Activated CD4-positive, CD25-positive, alpha-beta regulatory T cell treated with anti-CD3 and anti-CD28 coated beads, Interleukin-2, amount 50 U/mL, for 72 hours (primary cell): ENCODE data around the gene TBC1D2B.

Experiments
- DNase-seq: peaks from one replicate; pipeline ENCODE4 v3.0.0; 2021

Gene TBC1D2B

DNA sequence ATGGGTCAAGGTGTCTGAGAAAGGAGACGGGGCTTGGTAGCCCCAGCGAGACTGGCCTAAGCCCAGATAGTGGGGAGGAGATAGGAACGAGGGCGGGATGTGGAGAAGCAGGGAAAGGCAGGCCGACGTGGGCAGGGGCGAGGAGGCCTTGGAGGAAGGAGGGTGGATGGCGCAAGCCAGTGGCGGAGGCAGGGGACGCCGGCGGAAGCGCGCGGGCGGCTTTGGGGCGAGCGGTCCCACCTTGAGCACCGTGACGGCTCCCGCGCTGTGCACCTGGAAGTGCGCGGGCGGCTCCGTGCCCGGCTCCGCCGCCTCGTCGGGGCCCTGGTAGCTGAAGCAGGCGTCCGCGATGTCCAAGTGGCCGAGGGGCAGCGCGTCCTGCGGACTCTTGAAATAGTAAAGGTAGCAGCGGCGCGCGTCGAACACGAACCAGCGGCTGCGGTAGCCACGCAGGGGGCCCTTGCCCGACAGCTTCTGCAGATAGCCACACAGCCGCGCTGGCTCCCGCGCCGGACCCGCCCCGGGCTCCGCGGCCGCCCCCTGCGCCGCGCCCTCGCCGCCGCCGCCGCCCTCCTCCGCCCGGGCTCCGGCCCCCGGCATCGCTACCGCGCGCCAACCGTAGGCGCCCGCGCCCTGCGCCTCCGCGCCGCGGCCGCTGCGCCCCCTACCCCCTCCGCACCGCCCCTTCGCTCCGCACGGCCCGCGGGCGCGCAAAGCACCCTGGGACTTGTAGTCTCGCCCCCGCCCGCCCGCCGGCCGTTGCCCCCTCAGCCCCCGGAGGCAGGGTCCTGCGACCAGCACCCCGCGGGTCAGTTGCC is at the start of gene TBC1D2B:
Gene TBC1D2B, minus strand, starts transcription at position 659 of the 818 bp plus-strand sequence. Its CDS starts 59 bp downstream, at position 600.
- DNase-seq, result peak; percentile 68

GRCh38 chr15:78125267-78125666 is 47.8 kb upstream of the TBC1D2B start:
- DNase-seq, result no peak

DNA sequence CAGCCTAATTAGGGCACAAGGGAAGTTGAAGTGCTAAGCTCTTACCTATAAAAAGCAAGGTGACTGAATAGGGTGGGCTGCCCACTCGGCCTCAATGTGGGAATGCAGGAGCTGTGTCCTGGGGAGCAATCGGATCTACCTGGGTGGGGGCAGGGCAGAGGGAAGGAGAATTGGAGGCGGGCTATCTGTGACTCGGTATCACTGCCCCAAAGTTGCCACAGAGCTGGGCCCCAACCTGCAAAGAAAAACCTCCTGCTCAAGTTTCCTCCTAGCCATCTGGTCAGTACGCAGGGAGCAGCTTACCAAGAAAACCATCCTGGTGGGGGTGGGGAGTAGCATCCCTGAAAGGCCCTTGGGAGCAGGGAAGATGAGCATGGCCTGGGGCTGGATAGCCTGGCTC is 43.0 kb upstream of the TBC1D2B start:
- DNase-seq, result no peak

- no peak for DNase-seq
These were observed 35.0 kb upstream of the TBC1D2B start for GRCh38 chr15:78112551-78112950.

DNA sequence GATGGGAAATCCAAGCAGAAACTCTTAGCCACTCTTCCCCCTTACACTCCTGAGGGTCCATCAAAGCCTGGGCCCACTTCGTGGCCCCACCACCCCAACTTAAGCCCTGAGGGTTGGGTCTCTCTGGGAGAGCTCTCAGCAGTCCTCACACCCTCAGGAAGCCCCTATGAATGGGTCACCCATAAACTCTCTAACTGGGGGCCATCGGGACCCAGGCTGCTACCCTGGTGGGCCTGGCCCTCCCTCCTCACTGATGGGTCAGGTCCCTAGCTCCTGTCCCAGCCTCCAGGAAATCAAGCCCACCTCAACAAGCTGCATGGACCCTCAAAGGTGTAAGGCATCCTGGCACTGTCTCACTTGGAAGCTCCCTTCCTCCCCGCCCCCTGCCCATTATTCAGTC is 34.3 kb upstream of the TBC1D2B start:
- DNase-seq, result no peak

GRCh38 chr15:78110916-78111475 is 33.5 kb upstream of the TBC1D2B start:
- no peak for DNase-seq

DNA sequence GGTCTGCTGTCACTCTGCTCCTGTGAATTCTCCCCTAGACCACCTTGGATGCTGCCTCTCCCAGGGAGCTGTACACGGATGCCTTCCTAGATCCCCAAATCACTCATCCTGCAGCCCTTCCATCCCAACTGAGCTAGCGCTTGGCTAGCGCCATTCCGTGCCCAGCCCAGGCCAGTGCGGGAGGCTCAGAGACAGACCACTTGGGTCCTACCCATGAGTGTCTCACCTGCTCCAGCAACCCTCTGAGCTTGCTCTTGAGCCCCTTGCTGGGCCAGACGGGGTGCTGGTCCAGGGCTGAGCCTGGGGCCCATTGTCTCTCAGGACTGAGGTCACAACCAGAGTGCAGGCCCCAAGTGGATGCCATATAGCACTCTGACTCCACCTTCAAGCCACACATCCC is 32.6 kb upstream of the TBC1D2B start:
- no peak for DNase-seq

DNA sequence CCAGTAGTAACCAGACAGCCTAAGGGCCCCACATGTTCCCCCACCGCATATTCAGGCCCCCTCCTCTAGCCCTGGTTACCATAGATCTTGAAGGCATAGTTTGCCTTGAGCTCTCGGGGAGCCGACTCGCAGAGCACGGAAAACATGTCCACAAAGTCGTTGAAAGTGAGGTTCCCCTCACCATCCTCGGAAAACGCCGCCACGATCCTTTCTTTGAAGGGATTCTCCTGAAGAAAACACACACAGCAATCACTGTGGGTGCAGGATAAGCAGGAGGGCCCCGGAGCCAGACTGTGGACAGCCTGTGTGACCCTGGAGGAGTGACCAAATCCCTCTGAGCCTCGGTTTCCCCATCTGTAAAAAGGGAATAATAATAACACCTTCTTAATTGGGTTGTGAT is 31.6 kb upstream of the TBC1D2B start:
- no peak for DNase-seq

GRCh38 chr15:78108300-78109084 is 31.0 kb upstream of the TBC1D2B start:
- peak; percentile 75 for DNase-seq

- DNase-seq, result no peak
These were observed 30.0 kb upstream of the TBC1D2B start for GRCh38 chr15:78107471-78107870.

- DNase-seq, result no peak
These were observed 28.1 kb upstream of the TBC1D2B start for GRCh38 chr15:78105476-78106241.

DNA sequence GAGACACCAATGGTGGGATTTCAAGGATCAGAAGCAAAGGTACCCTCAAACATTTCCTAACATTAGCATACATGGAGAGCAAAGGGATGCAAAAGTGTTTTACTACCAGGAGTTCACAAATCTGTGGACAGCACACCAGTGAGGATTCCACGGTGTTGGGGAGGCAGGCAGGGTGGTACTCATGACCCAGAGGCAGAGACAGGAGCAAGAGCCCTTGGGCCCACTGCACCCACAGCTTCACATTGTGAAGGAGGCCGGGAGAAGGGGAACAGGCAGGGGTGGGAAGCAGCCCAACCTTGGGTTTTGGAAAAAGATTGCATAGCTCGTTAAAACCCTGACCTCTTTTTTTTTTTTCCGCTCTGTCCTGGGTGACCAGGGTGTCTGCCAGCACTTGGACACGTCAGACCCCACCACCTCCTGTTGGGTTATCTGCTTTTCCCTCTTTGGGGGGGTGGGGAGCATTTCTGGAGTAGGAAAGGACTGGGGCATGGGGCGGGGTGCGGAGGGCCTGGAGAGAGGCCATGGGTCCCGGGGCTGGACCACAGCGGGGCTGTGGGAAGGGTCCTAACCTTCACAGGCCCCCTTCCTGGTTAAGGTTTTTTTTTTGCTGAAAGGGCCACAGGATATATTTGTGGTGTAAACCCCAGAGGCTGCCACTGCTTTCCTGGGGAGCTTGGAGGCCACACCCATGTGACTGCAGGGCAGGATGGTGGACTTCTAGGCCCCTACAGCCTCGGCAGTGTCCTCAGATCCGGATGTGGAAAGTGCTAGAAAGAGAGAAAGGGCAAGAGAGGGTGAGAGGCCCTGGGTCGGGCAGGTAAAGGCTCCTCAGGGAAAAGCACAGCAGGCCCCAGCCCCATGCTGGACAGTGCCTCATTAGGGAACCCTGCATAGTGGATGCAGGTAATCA is 27.3 kb upstream of the TBC1D2B start:
- no peak for DNase-seq

- DNase-seq, result no peak
These were observed 26.6 kb upstream of the TBC1D2B start for GRCh38 chr15:78104119-78104479.

DNA sequence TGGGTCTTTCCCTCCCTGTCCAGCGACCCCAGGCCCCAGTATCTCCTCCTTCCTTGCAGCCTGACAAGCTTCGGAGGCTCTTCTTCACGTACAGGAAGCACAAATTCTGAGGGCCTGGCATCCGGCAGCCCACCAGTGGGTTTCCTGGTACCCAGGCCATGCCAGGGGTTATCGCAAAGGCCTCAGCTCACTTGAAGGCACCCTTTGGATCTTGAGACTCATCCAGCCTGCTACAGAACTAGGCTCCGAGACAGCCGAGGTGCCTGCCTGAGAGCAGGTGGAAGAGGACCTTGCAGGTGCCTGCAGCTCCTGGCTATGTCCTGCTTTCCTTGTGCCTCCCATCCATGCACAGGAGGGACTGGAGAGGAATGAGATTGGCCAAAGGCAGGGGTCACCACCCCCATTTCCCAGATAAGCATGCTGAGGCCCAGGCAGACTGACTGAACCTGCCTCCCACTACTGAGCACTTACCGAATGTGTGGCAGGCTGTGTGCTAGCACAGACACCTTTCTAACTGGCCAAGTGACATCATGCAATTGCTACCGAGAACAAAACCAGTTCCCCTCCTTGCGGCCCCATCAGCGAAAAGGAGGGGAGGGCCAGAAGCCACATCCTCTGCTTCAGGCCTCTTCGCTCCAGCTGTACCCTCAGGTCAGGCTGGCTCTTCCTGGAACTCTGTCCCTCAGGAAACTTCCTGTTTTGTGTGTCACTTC is 26.1 kb upstream of the TBC1D2B start:
- peak; percentile 44 for DNase-seq

- no peak for DNase-seq
These were observed 25.2 kb upstream of the TBC1D2B start for GRCh38 chr15:78102741-78103140.

GRCh38 chr15:78102211-78102610 is 24.7 kb upstream of the TBC1D2B start:
- DNase-seq, result no peak

GRCh38 chr15:78101423-78102105 is 24.1 kb upstream of the TBC1D2B start:
- DNase-seq, result no peak

GRCh38 chr15:78100886-78101285 is 23.4 kb upstream of the TBC1D2B start:
- no peak for DNase-seq

GRCh38 chr15:78098131-78098755 is 20.7 kb upstream of the TBC1D2B start:
- no peak for DNase-seq

- DNase-seq, result no peak
These were observed 20.2 kb upstream of the TBC1D2B start for GRCh38 chr15:78097667-78098066.
